ENCODE measurements around the gene CARNS1. TPM values are rescaled to one million over a fixed set of nuclear protein-coding genes. Genes with fewer than 3 reads are reported as not detected.

Gene CARNS1
- total and polyA plus RNA-seq, 2 experiments from 2014 or later: 0.38 to 0.43 TPM

- Histone ChIP-seq H3F3A (ENCODE audit: insufficient read depth) (peaks cover 30% of the 10 kb centered on the region), H2AFZ (no peak overlapping the region), H3K4me1 (ENCODE audit: insufficient read depth) (peaks cover 59% of the 10 kb centered on the region), H4K20me1 (ENCODE audit: insufficient read depth) (peaks cover 19% of the 10 kb centered on the region), H3K36me3 (ENCODE audit: low read depth) (peaks cover 9% of the 10 kb centered on the region; the same call in 1 of the 2 replicates), H3K9ac (peak overlapping the region; percentile 100), H3K79me2 (ENCODE audit: insufficient read depth) (peaks cover 80% of the 10 kb centered on the region), H3K27ac (peak overlapping the region; percentile 98), H3K4me2 (ENCODE audit: unreplicated experiment) (peak overlapping the region; percentile 32), H3K4me3 (peak overlapping the region; percentile 81), H3K27me3 (replicated peaks; ENCODE audit: insufficient read depth) (no peaks in the 10 kb centered on the region), H3K9me3 (ENCODE audit: low read depth) (no peaks in the 10 kb centered on the region), H3K9me2 (ENCODE audit: insufficient read depth) (no peaks in the 10 kb centered on the region)
- DNase-seq: peak; percentile 52
- WGBS, 2 experiments (ENCODE audit: low coverage in 1 of 2, low lambda C conversion rate in 2 of 2, missing lambda C conversion rate in 2 of 2): 40 to 52% methylated on average over 10 to 12 of the region's 12 CpGs
- in situ Hi-C loops (cut with MboI): no loop called here
- TF ChIP-seq EZH2phosphoT487 (IDR thresholded peaks at IDR 0.05; ENCODE audit: insufficient read depth, low read depth) (no peak), EZH2 (IDR thresholded peaks at IDR 0.05; ENCODE audit: insufficient read depth, poor library complexity, severe bottlenecking) (no peak)
Measured at GRCh38 chr11:67369801-67370284, 45.6 kb upstream of the CARNS1 start.

- DNase-seq: peak; percentile 57
- Histone ChIP-seq H3F3A (ENCODE audit: insufficient read depth) (peaks cover 29% of the 10 kb centered on the region), H3K27me3 (replicated peaks; ENCODE audit: insufficient read depth) (no peaks in the 10 kb centered on the region), H3K4me1 (ENCODE audit: insufficient read depth) (peaks cover 62% of the 10 kb centered on the region), H3K4me3 (peak overlapping the region; percentile 81), H3K9me2 (ENCODE audit: insufficient read depth) (no peaks in the 10 kb centered on the region), H4K20me1 (ENCODE audit: insufficient read depth) (peaks cover 19% of the 10 kb centered on the region), H3K4me2 (ENCODE audit: unreplicated experiment) (peak overlapping the region; percentile 85), H3K27ac (peak overlapping the region; percentile 98), H3K9me3 (ENCODE audit: low read depth) (no peaks in the 10 kb centered on the region), H2AFZ (no peak overlapping the region), H3K79me2 (ENCODE audit: insufficient read depth) (peaks cover 73% of the 10 kb centered on the region), H3K36me3 (ENCODE audit: low read depth) (0 out of 2 replicates have a peak, but pooled peaks cover 5% of the 10 kb centered on the region), H3K9ac (peak overlapping the region; percentile 100)
- TF ChIP-seq EZH2 (IDR thresholded peaks at IDR 0.05; ENCODE audit: insufficient read depth, poor library complexity, severe bottlenecking): no peak
- TF ChIP-seq EZH2phosphoT487 (IDR thresholded peaks at IDR 0.05; ENCODE audit: insufficient read depth, low read depth): no peak
- in situ Hi-C loops (cut with MboI): no loop called here
- 43 to 49% methylated on average over 13 to 14 of the region's 14 CpGs for WGBS, 2 experiments (ENCODE audit: low coverage in 1 of 2, low lambda C conversion rate in 2 of 2, missing lambda C conversion rate in 2 of 2)
Measured at GRCh38 chr11:67370351-67371076, 45.0 kb upstream of the CARNS1 start.

GRCh38 chr11:67371189-67371910 is 44.1 kb upstream of the CARNS1 start:
- Histone ChIP-seq H3K4me2 (ENCODE audit: unreplicated experiment) (peak overlapping the region; percentile 85), H3K36me3 (ENCODE audit: low read depth) (0 out of 2 replicates have a peak, but pooled peaks cover 5% of the 10 kb centered on the region), H3K27ac (peak overlapping the region; percentile 98), H2AFZ (no peak overlapping the region), H3F3A (ENCODE audit: insufficient read depth) (peaks cover 22% of the 10 kb centered on the region), H3K9me3 (ENCODE audit: low read depth) (no peaks in the 10 kb centered on the region), H4K20me1 (ENCODE audit: insufficient read depth) (peaks cover 19% of the 10 kb centered on the region), H3K9me2 (ENCODE audit: insufficient read depth) (no peaks in the 10 kb centered on the region), H3K9ac (peak overlapping the region; percentile 100), H3K79me2 (ENCODE audit: insufficient read depth) (peaks cover 65% of the 10 kb centered on the region), H3K4me1 (ENCODE audit: insufficient read depth) (peaks cover 60% of the 10 kb centered on the region), H3K27me3 (replicated peaks; ENCODE audit: insufficient read depth) (no peaks in the 10 kb centered on the region), H3K4me3 (peak overlapping the region; percentile 81)
- peak; percentile 86 for DNase-seq
- TF ChIP-seq EZH2phosphoT487 (IDR thresholded peaks at IDR 0.05; ENCODE audit: insufficient read depth, low read depth): no peak
- no peak for TF ChIP-seq EZH2 (IDR thresholded peaks at IDR 0.05; ENCODE audit: insufficient read depth, poor library complexity, severe bottlenecking)
- in situ Hi-C loops (cut with MboI): no loop called here
- WGBS, 2 experiments (ENCODE audit: low coverage in 1 of 2, low lambda C conversion rate in 2 of 2, missing lambda C conversion rate in 2 of 2): 22 to 27% methylated on average over 7 to 8 of the region's 8 CpGs

GRCh38 chr11:67371911-67372320 is 43.6 kb upstream of the CARNS1 start:
- Histone ChIP-seq H3K27ac (peak overlapping the region; percentile 98), H3K79me2 (ENCODE audit: insufficient read depth) (peaks cover 59% of the 10 kb centered on the region), H3K9ac (peak overlapping the region; percentile 100), H3K9me2 (ENCODE audit: insufficient read depth) (no peaks in the 10 kb centered on the region), H4K20me1 (ENCODE audit: insufficient read depth) (peaks cover 19% of the 10 kb centered on the region), H2AFZ (no peak overlapping the region), H3F3A (ENCODE audit: insufficient read depth) (peaks cover 17% of the 10 kb centered on the region), H3K4me1 (ENCODE audit: insufficient read depth) (peaks cover 55% of the 10 kb centered on the region), H3K4me2 (ENCODE audit: unreplicated experiment) (peak overlapping the region; percentile 85), H3K27me3 (replicated peaks; ENCODE audit: insufficient read depth) (no peaks in the 10 kb centered on the region), H3K9me3 (ENCODE audit: low read depth) (no peaks in the 10 kb centered on the region), H3K4me3 (peak overlapping the region; percentile 81), H3K36me3 (ENCODE audit: low read depth) (0 out of 2 replicates have a peak, but pooled peaks cover 5% of the 10 kb centered on the region)
- WGBS, 2 experiments (ENCODE audit: low coverage in 1 of 2, low lambda C conversion rate in 2 of 2, missing lambda C conversion rate in 2 of 2): 6% methylated on average over 12 to 16 of the region's 16 CpGs
- in situ Hi-C loops (cut with MboI): no loop called here
- TF ChIP-seq EZH2 (IDR thresholded peaks at IDR 0.05; ENCODE audit: insufficient read depth, poor library complexity, severe bottlenecking) (no peak), EZH2phosphoT487 (IDR thresholded peaks at IDR 0.05; ENCODE audit: insufficient read depth, low read depth) (no peak)
- peak; percentile 48 for DNase-seq
